Spleen (tissue), 7 donors: ENCODE measurements around the gene SEC14L2.

Experiments
- POLR2A ChIP-seq, 3 donors: fragments of 450-650 bp; IDR thresholded peaks; one replicate each; pipeline ENCODE4 v1.5.1; 2017; ENCODE audit warnings: antibody characterized with exemption in 3 of 3, mild to moderate bottlenecking in 1 of 3
- POLR2AphosphoS5 ChIP-seq, 3 donors: sonication (generic); formaldehyde crosslinking; IDR thresholded peaks; one replicate each; pipeline ENCODE4 v1.5.1; 2017; ENCODE audit warnings: antibody characterized with exemption in 3 of 3
- TF ChIP-seq, protein P1 (sequence below), 11 experiments: fragments of 200-600 bp in 7 of 11; fragments of 450-650 bp in 4 of 11; sonication (generic) in 4 of 11; IDR thresholded peaks in 8 of 11; conservative IDR thresholded peaks in 3 of 11; 1 replicate in 7 of 11; 2 replicates in 4 of 11; pipeline versions ENCODE4 v1.4.0 to v1.8.0; 2016 to 2021; ENCODE audit warnings: antibody characterized with exemption in 11 of 11, inconsistent platforms in 4 of 11, mild to moderate bottlenecking in 1 of 11
- donor health status: DM: no; HTN: no; CAD: no; lungs with moderate emphysema.
- donor health status: DM: no; HTN: no; CAD: no.
- donor health status: DM: no; HTN: no; CAD: no.

GRCh38 chr22:30411780-30412179 is 15.0 kb downstream of the SEC14L2 start:
- TF ChIP-seq, protein P1, sequence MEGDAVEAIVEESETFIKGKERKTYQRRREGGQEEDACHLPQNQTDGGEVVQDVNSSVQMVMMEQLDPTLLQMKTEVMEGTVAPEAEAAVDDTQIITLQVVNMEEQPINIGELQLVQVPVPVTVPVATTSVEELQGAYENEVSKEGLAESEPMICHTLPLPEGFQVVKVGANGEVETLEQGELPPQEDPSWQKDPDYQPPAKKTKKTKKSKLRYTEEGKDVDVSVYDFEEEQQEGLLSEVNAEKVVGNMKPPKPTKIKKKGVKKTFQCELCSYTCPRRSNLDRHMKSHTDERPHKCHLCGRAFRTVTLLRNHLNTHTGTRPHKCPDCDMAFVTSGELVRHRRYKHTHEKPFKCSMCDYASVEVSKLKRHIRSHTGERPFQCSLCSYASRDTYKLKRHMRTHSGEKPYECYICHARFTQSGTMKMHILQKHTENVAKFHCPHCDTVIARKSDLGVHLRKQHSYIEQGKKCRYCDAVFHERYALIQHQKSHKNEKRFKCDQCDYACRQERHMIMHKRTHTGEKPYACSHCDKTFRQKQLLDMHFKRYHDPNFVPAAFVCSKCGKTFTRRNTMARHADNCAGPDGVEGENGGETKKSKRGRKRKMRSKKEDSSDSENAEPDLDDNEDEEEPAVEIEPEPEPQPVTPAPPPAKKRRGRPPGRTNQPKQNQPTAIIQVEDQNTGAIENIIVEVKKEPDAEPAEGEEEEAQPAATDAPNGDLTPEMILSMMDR (IDR thresholded peaks at IDR 0.05 in 8 of 11, conservative IDR thresholded peaks at IDR 0.05 in 3 of 11), result no peak
- no peak for TF ChIP-seq POLR2A (IDR thresholded peaks at IDR 0.05)
- no peak for TF ChIP-seq POLR2AphosphoS5 (IDR thresholded peaks at IDR 0.05)
